Large intestine (tissue), 3 donors: ENCODE measurements around the gene ZNF385B. TPM values are rescaled to one million over a fixed set of nuclear protein-coding genes. Genes with fewer than 3 reads are reported as not detected.

ENCODE experiments used
- DNase-seq, 2 donors: peaks; one replicate each; pipeline versions ENCODE4 v3.0.0 to v3.0.0-alpha.2; 2013
- H3K27ac ChIP-seq: one replicate; pipeline ENCODE4 v1.5.1; 2013; ENCODE audit warnings: low read length
- H3K27me3 ChIP-seq: 2 replicates; pipeline ENCODE4 v1.6.1; 2013; ENCODE audit warnings: low read length; ENCODE audit not compliant: control insufficient read depth, insufficient read depth
- H3K36me3 ChIP-seq: 2 replicates; pipeline ENCODE4 v1.6.1; 2013; ENCODE audit warnings: low read length; ENCODE audit not compliant: control insufficient read depth, insufficient read depth
- H3K4me1 ChIP-seq: one replicate; pipeline ENCODE4 v1.6.1; 2013; ENCODE audit warnings: low read length; ENCODE audit not compliant: control insufficient read depth, insufficient read depth
- H3K4me3 ChIP-seq: one replicate; pipeline ENCODE4 v1.5.1; 2013; ENCODE audit warnings: low read length
- H3K9me3 ChIP-seq: one replicate; pipeline ENCODE4 v1.6.1; 2013; ENCODE audit warnings: mild to moderate bottlenecking, low read depth, low read length, moderate library complexity; ENCODE audit not compliant: control insufficient read depth
- WGBS: methylation state at CpG from one replicate; pipeline ENCODE4 v1.1.5; 2013; ENCODE audit warnings: low lambda C conversion rate; ENCODE audit not compliant: insufficient coverage; 5-methylcytosine and 5-hydroxymethylcytosine counted together
- polyA plus RNA-seq: library from polyadenylated mRNA; unstranded; fragments of 120-200 nt; gene quantifications from one replicate; pipeline ENCODE4 v1.2.1, GENCODE V29; 2013

Gene ZNF385B
- polyA plus RNA-seq, 1 donor: 2.0 TPM

DNA sequence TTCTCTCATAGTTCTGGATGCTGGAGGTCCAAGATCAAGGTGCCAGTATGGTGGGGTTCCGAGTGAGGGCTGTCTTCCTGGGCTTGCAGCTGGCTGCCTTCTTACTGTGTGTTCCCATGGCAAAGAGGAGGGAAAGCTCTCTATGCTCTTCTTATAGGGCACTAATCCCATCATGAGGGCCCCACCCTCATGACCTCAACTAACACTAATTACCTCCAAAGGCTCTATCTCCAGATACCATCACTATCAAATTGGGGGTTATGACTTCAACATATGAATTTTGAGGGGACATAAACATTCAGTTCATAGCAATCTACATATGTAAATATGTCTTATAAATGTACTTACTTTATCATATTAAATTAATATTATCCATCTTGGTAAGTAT lies 322.3 kb downstream of the ZNF385B start:
- no peak overlapping the region for H3K27ac ChIP-seq
- no CpG with 5 or more reads among the region's 1 CpG for WGBS

DNA sequence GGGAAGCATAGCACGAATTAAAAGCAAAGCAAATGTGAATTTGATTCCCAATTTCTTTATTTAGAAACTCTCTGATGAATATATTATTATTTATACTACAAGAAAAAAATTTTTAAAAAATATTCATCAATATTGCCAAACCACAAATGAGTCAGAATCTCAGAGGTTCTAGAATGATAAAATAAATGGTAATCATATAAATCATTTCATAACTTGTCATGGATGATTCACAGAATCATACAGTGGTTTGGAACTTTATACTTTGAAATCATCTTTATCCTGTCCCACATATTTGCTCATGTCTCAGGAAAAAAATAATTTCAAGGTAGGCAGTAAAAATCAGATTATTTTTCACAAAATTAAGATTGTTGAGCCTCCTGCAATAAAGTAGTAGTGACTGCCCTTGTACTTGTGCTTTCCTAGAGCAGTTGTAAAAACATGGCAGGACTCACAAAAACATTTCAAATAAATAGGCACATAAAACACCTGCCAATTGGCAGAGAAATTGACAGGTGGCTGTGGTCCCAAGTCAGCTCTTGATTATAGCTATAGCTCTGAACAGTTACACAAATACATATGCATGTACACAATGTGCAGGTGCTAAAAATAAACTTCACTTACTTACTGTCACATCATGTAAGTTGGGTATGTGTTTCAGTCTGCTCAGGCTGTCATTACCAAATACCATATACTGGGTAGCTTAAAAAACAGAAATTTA lies 322.8 kb downstream of the ZNF385B start:
- Histone ChIP-seq H3K27me3 (no peaks in the 10 kb centered on the region), H3K4me1 (no peaks in the 10 kb centered on the region), H3K27ac (no peak overlapping the region), H3K9me3 (peaks cover 3% of the 10 kb centered on the region), H3K4me3 (no peak overlapping the region), H3K36me3 (no peaks in the 10 kb centered on the region)
- WGBS: no CpG with 5 or more reads among the region's 1 CpG
- no peak for DNase-seq

More for the DNA sequence above, 322.3 kb downstream of the ZNF385B start:
- no peaks in the 10 kb centered on the region for H3K27me3 ChIP-seq
- DNase-seq: no peak
- no peak overlapping the region for H3K4me3 ChIP-seq
- no peaks in the 10 kb centered on the region for H3K36me3 ChIP-seq
- peaks cover 3% of the 10 kb centered on the region for H3K9me3 ChIP-seq
- H3K4me1 ChIP-seq: no peaks in the 10 kb centered on the region

DNA sequence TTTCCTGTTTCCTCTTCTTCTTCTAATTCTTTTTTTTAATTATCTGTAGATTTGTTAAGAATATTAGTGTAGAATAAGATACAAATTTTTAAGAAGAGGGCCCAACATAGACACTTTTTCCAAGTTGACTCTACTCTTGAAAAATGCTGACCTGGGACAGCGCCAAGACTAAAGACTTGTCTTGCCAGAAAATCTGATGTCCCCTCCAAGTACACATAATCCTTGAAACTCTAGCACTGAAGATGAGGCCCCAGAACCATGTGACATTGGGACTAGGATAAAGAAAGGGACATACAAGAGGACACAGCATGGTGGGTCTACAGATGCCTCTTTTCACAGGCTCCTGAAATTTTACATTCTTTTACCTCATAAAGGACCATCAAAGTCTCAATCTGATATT lies 325.2 kb downstream of the ZNF385B start:
- no peak for DNase-seq
- H3K36me3 ChIP-seq: no peaks in the 10 kb centered on the region
- peaks cover 3% of the 10 kb centered on the region for H3K9me3 ChIP-seq
- no peaks in the 10 kb centered on the region for H3K4me1 ChIP-seq
- WGBS: no CpG with 5 or more reads among the region's 1 CpG
- no peak overlapping the region for H3K27ac ChIP-seq
- H3K4me3 ChIP-seq: no peak overlapping the region
- H3K27me3 ChIP-seq: no peaks in the 10 kb centered on the region

- Histone ChIP-seq H3K4me1 (no peaks in the 10 kb centered on the region), H3K27me3 (no peaks in the 10 kb centered on the region), H3K36me3 (no peaks in the 10 kb centered on the region), H3K9me3 (peaks cover under 1% of the 10 kb centered on the region), H3K4me3 (no peak overlapping the region), H3K27ac (no peak overlapping the region)
- 100% methylated on average over 1 of the region's 1 CpG for WGBS
- DNase-seq: no peak
Measured at GRCh38 chr2:179533875-179534274, 327.5 kb downstream of the ZNF385B start.

- Histone ChIP-seq H3K9me3 (no peaks in the 10 kb centered on the region), H3K36me3 (no peaks in the 10 kb centered on the region), H3K4me1 (no peaks in the 10 kb centered on the region), H3K27me3 (no peaks in the 10 kb centered on the region), H3K27ac (no peak overlapping the region), H3K4me3 (no peak overlapping the region)
- no peak for DNase-seq
- WGBS: no CpG with 5 or more reads among the region's 2 CpGs
Measured at GRCh38 chr2:179532863-179533278, 328.5 kb downstream of the ZNF385B start.

GRCh38 chr2:179528576-179529069 lies 332.8 kb downstream of the ZNF385B start:
- Histone ChIP-seq H3K27ac (no peak overlapping the region), H3K4me1 (no peaks in the 10 kb centered on the region), H3K4me3 (no peak overlapping the region), H3K9me3 (no peaks in the 10 kb centered on the region), H3K36me3 (no peaks in the 10 kb centered on the region), H3K27me3 (no peaks in the 10 kb centered on the region)
- no peak for DNase-seq
- no CpG with 5 or more reads among the region's 2 CpGs for WGBS

DNA sequence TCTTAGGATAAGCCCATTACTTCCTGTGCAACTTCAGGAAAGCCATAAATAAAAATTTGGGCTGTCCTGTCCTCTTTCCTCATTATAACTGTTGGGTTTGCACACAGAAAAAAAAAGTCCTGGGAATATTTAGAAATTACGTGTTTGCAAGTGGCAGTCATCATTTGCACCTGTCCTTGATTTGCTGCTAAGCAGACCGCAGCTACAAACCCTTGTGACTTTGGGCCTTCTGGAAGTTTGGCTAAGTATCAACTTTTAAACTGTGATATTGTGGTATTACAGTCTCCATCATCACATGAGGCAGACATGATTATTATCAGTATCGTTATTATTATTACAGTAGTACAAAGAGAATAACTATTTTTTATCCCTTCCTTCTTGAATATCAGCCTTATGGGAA lies 336.1 kb downstream of the ZNF385B start:
- 100% methylated on average over 1 of the region's 3 CpGs for WGBS
- Histone ChIP-seq H3K36me3 (no peaks in the 10 kb centered on the region), H3K9me3 (no peaks in the 10 kb centered on the region), H3K4me3 (no peak overlapping the region), H3K4me1 (no peaks in the 10 kb centered on the region), H3K27ac (no peak overlapping the region), H3K27me3 (no peaks in the 10 kb centered on the region)
- no peak for DNase-seq

DNA sequence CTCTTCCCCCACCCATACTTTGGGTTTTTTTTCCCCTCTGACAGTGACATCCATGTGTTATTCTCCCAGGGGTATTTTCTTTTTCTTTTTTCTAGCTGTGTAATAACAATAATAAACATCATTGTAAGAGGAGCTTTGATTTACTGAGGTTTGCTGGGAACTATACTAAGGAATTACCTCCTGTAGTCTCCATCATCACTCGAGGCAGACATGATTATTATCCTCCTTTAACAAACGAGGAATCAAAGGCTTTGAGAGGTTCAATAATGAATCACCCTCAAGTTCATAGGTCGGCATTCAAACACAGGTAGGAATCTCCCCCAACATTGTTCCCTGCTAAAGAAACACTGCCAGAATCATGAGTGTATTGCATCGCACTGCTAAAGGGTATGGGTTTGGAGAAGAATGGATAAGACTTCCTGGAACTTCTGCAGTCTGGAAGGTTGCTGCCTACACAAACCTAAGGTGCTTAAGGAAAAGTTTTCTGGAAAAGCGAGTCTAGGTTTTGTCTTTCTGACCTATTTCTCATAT lies 336.5 kb downstream of the ZNF385B start:
- no peaks in the 10 kb centered on the region for H3K36me3 ChIP-seq
- WGBS: 51% methylated on average over 2 of the region's 5 CpGs
- H3K4me3 ChIP-seq: no peak overlapping the region
- H3K27me3 ChIP-seq: no peaks in the 10 kb centered on the region
- DNase-seq: no peak
- no peaks in the 10 kb centered on the region for H3K4me1 ChIP-seq
- no peaks in the 10 kb centered on the region for H3K9me3 ChIP-seq
- H3K27ac ChIP-seq: no peak overlapping the region

GRCh38 chr2:179521944-179522343 lies 339.5 kb downstream of the ZNF385B start:
- Histone ChIP-seq H3K9me3 (no peaks in the 10 kb centered on the region), H3K27me3 (no peaks in the 10 kb centered on the region), H3K4me3 (no peak overlapping the region), H3K36me3 (no peaks in the 10 kb centered on the region), H3K27ac (no peak overlapping the region), H3K4me1 (peaks cover 6% of the 10 kb centered on the region)
- DNase-seq: no peak
- WGBS: no CpG with 5 or more reads among the region's 1 CpG

- H3K27me3 ChIP-seq: no peaks in the 10 kb centered on the region
- H3K36me3 ChIP-seq: no peaks in the 10 kb centered on the region
- no CpG with 5 or more reads among the region's 4 CpGs for WGBS
- no peak overlapping the region for H3K4me3 ChIP-seq
- H3K4me1 ChIP-seq: peaks cover 6% of the 10 kb centered on the region
- DNase-seq: peak; percentile 82 to 84
- H3K27ac ChIP-seq: peak overlapping the region; percentile 84
- H3K9me3 ChIP-seq: peaks cover 6% of the 10 kb centered on the region
Measured at GRCh38 chr2:179518830-179519229, 342.6 kb downstream of the ZNF385B start.

- Histone ChIP-seq H3K36me3 (no peaks in the 10 kb centered on the region), H3K27me3 (no peaks in the 10 kb centered on the region), H3K9me3 (peaks cover 6% of the 10 kb centered on the region), H3K4me3 (no peak overlapping the region), H3K4me1 (peaks cover under 1% of the 10 kb centered on the region), H3K27ac (peak overlapping the region; percentile 62)
- WGBS: no CpG with 5 or more reads among the region's 1 CpG
- peak; percentile 72 to 83 for DNase-seq
Measured at GRCh38 chr2:179513181-179513580, 348.2 kb downstream of the ZNF385B start.
